Dendritic cell treated with granulocyte-macrophage colony-stimulating factor and Interleukin-4, amounts not matched to agents 40 ng/mL and 50 ng/mL, for 4 days (primary cell): Measurements from ENCODE around the gene GGCX.
A peak's percentile ranks its signal among the peaks of the same experiment; 100 is the strongest.

ENCODE experiments used
- H3K27ac Mint-ChIP-seq: one replicate; pipeline ENCODE4 v1.8.0; 2022; ENCODE audit warnings: mild to moderate bottlenecking, mixed read lengths
- H3K27me3 Mint-ChIP-seq: one replicate; pipeline ENCODE4 v1.8.0; 2022; ENCODE audit warnings: mild to moderate bottlenecking, mixed read lengths
- H3K36me3 Mint-ChIP-seq: one replicate; pipeline ENCODE4 v1.8.0; 2022; ENCODE audit warnings: low read depth, mixed read lengths
- H3K4me1 Mint-ChIP-seq: one replicate; pipeline ENCODE4 v1.8.0; 2022; ENCODE audit warnings: low read depth, mixed read lengths
- H3K4me3 Mint-ChIP-seq: one replicate; pipeline ENCODE4 v1.8.0; 2022; ENCODE audit warnings: mild to moderate bottlenecking, moderate library complexity, mixed read lengths
- H3K9me3 Mint-ChIP-seq: one replicate; pipeline ENCODE4 v1.8.0; 2022; ENCODE audit warnings: mixed read lengths
- intact Hi-C: fragments of 100-400 bp; cut with micrococcal nuclease; formaldehyde crosslinking; loops from one replicate; pipeline ENCODE4 v1.15.0; 2022

Gene GGCX

GRCh38 chr2:85588236-85588635 is 26.9 kb upstream of the GGCX start:
- intact Hi-C loops, result no loop called here
- Mint-ChIP-seq H3K4me1 (peaks cover 93% of the 10 kb centered on the region), H3K36me3 (peaks cover 35% of the 10 kb centered on the region), H3K9me3 (no peaks in the 10 kb centered on the region), H3K27me3 (no peaks in the 10 kb centered on the region), H3K27ac (peak overlapping the region; percentile 96), H3K4me3 (no peak overlapping the region)

DNA sequence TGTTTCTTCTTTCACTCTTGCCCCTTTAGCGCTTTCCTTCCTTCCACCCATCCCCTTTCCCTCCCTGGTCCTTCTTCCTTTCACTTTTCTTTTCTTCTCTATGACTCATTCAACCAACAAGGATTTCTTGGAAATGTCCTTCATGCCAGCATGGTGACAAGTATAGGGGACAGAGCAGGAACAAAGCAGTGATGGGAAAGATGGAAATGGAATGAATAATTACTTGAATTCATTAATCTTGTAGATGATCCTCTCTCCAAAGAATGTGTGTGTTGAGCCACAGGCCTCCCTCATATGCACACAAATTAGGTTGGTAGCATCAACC is 24.4 kb upstream of the GGCX start:
- Mint-ChIP-seq H3K9me3 (no peaks in the 10 kb centered on the region), H3K27me3 (no peaks in the 10 kb centered on the region), H3K27ac (peak overlapping the region; percentile 82), H3K4me3 (no peak overlapping the region), H3K36me3 (peaks cover 43% of the 10 kb centered on the region), H3K4me1 (peaks cover 93% of the 10 kb centered on the region)
- intact Hi-C loops, result no loop called here

- Mint-ChIP-seq H3K27me3 (no peaks in the 10 kb centered on the region), H3K9me3 (no peaks in the 10 kb centered on the region), H3K4me3 (peak overlapping the region; percentile 65), H3K4me1 (peaks cover 93% of the 10 kb centered on the region), H3K27ac (peak overlapping the region; percentile 82), H3K36me3 (peaks cover 50% of the 10 kb centered on the region)
- intact Hi-C loops, result no loop called here
These were observed 23.8 kb upstream of the GGCX start for GRCh38 chr2:85584857-85585780.

DNA sequence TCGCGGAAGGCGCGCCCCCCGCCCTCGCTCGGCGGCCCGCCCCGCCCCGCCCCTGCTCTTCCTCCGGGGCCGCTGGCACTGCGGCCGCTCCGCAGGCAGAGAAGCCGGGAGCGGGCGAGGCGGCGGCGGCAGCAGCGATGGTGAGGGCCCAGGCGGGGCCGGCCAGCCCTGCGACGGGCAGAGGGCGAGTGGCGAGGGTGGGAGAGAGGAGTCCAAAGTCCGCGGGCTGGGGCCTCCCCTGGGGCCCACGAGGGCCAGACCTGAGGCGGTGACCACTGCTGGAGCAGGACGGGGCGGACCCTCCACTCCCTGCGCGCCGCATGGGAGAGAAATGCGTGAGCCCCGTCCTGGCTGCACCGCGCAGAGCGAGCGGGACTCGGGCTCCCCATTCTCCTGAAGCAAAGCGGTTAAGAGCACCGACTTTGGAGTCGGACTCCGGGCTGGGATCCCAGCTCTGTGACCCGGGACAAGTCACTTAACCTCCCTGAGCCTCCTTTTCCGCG is 23.1 kb upstream of the GGCX start, which contains the start of gene VAMP5:
Gene VAMP5, plus strand, starts transcription at position 78 of the 503 bp plus-strand sequence. Its CDS starts 60 bp downstream, at position 138.
- Mint-ChIP-seq H3K9me3 (no peaks in the 10 kb centered on the region), H3K4me1 (peaks cover 93% of the 10 kb centered on the region)
- intact Hi-C loops, result no loop called here

DNA sequence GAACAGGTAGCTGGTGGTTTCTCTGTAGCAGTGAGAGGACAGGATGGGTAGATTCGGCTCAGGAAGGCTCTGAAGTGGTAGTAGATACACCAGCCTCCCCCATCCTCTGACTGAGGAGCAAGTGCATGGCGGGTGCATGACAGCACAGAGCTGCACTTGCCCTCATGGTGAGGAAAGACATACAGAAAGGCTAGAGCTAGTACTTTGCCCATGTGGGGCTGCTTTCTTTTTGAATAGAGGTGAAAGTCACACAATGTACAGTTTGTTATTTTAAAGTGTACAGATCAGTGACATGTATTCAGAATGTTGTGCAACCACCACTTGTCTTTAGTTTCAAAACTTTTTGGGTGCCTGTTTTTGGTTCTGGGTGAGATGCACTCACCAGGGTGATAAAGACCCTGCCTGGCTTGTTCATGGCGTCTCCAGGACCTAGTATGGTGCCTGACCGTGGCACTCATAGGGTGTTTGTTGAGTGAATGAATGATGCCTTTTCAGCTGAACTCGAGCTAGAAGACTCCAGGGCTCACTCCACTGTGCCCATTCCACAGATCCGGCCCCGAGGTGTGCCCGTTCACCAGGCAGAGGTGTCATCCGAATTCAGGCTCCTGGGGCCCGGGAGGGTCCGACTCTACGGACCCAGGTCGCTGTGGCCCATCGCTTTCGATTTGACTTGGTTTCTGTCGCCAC is 22.5 kb upstream of the GGCX start:
- Mint-ChIP-seq H3K4me1 (peaks cover 94% of the 10 kb centered on the region), H3K27me3 (no peaks in the 10 kb centered on the region), H3K4me3 (peak overlapping the region; percentile 40), H3K27ac (peak overlapping the region; percentile 82), H3K9me3 (no peaks in the 10 kb centered on the region), H3K36me3 (peaks cover 63% of the 10 kb centered on the region)
- intact Hi-C loops, result no loop called here

More for the DNA sequence above, 23.1 kb upstream of the GGCX start, which contains the start of gene VAMP5:
- H3K36me3 Mint-ChIP-seq, result peaks cover 57% of the 10 kb centered on the region
- H3K27me3 Mint-ChIP-seq, result no peaks in the 10 kb centered on the region
- H3K4me3 Mint-ChIP-seq, result peak within 1 kb of the TSS; percentile 65
- peak within 1 kb of the TSS; percentile 82 for H3K27ac Mint-ChIP-seq

GRCh38 chr2:85582492-85582891 is 21.2 kb upstream of the GGCX start:
- Mint-ChIP-seq H3K27ac (peak overlapping the region; percentile 82), H3K4me1 (peaks cover 94% of the 10 kb centered on the region), H3K27me3 (no peaks in the 10 kb centered on the region), H3K4me3 (no peak overlapping the region), H3K9me3 (no peaks in the 10 kb centered on the region), H3K36me3 (peaks cover 76% of the 10 kb centered on the region)
- intact Hi-C loops, result no loop called here

DNA sequence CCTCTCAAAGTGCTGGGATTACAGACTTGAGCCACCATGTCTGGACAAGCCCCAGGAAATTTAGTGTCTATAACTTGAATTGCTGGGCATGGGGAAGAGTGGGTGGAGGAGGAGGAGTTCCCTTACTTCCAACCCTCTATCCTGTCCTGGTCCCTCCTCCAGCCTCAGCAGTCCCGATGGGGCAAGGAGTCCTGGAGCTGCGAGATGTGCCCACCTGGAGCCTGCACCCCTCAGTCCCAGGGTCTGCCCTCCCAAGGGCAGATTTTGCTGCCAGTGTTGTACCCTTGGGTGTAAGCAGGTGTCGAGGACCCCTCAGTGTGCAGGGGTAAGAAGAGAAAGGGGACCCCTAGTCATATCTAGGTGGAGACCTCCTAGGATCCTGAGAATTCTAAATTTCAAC is 18.9 kb upstream of the GGCX start:
- no peaks in the 10 kb centered on the region for H3K27me3 Mint-ChIP-seq
- intact Hi-C loops, result no loop called here
- peak overlapping the region; percentile 97 for H3K4me3 Mint-ChIP-seq
- H3K36me3 Mint-ChIP-seq, result peaks cover 78% of the 10 kb centered on the region
- no peaks in the 10 kb centered on the region for H3K9me3 Mint-ChIP-seq
- H3K4me1 Mint-ChIP-seq, result peaks cover 76% of the 10 kb centered on the region
- peak overlapping the region; percentile 99 for H3K27ac Mint-ChIP-seq

DNA sequence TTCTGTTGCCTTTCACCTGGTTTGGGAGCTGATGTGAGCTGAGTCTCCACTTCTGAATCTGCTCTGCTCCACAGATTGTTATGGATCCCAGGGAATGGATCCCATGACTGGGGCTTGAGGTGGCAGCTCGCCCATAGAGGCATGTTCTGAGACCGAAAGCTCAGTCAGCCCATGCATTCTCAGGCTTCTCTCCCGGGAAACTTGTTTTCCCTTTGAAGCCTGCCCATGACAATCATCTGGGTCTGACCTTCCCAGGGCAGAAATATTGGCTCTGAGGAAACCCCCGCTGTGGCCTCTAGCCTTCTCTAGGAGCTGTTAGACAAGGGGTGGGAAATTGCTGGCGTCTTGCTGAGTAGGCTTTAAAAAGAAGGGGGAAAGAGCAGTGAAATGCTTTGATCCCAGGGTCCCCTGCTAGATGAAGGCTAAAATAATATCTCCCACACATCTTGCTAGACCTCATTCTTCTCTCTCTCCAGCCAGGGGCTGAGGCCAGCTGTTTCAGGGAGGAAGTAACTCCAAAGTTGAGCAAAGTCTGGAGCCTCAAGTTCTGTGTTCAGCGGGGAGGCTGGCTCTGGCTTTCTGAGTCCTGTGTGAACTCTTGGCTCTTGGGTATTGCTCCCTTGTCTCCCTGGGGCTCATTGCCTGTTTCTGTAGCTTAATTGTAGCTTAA is 18.1 kb upstream of the GGCX start:
- intact Hi-C loops, result loop anchor here (2.0 kb wide), 2 partner anchors 15 to 19 kb away; partner anchors contain the start of genes GGCX and RNF181
- Mint-ChIP-seq H3K4me1 (peaks cover 68% of the 10 kb centered on the region), H3K4me3 (peak overlapping the region; percentile 97)

DNA sequence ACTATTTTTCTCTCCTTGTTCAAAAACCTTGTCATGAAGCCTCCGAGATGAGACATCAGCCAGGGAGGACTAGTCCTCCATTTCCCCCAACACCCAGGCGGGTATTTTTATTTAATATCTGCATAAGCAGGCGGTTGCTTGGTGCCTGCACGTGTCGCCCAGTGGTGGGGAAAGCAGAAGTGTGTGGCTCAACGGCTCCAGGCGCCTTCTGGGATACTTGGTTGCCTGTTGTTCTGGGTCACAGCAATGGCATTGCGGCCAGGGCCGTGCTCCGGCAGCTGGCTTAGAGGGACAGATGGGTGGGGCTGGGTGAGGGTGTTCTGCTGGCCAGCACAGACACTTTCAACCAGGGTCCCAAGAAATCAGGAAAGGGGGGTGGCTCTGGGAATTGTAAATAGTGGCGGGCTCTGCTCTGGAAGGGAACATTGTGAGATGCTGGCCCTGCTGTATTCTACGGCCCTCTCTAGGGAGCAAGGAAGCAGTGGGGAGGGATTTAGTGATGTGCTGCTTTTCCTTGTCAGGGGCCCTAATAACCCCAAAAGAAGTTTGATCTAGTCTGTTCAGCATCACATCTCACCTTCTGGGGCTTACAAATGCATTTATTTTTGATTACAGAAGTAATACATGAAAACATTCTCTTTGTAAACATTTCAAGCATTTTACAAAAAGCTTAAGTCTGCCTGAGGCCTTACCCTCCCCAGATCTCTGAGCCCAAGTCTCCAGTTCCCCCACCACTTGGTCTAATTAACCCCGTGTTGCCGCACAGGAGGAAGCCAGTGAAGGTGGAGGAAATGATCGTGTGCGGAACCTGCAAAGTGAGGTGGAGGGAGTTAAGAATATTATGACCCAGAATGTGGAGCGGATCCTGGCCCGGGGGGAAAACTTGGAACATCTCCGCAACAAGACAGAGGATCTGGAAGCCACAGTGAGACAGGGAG is 17.2 kb upstream of the GGCX start:
- Mint-ChIP-seq H3K36me3 (peaks cover 64% of the 10 kb centered on the region), H3K27me3 (no peaks in the 10 kb centered on the region), H3K4me1 (peaks cover 61% of the 10 kb centered on the region), H3K4me3 (peak overlapping the region; percentile 97), H3K27ac (peak overlapping the region; percentile 99), H3K9me3 (no peaks in the 10 kb centered on the region)
- intact Hi-C loops, result loop anchor here (2.0 kb wide), 2 partner anchors 16 to 18 kb away; partner anchors contain the start of genes GGCX and RNF181

More for the DNA sequence above, 18.1 kb upstream of the GGCX start:
- peak overlapping the region; percentile 99 for H3K27ac Mint-ChIP-seq
- no peaks in the 10 kb centered on the region for H3K27me3 Mint-ChIP-seq
- peaks cover 71% of the 10 kb centered on the region for H3K36me3 Mint-ChIP-seq
- no peaks in the 10 kb centered on the region for H3K9me3 Mint-ChIP-seq

DNA sequence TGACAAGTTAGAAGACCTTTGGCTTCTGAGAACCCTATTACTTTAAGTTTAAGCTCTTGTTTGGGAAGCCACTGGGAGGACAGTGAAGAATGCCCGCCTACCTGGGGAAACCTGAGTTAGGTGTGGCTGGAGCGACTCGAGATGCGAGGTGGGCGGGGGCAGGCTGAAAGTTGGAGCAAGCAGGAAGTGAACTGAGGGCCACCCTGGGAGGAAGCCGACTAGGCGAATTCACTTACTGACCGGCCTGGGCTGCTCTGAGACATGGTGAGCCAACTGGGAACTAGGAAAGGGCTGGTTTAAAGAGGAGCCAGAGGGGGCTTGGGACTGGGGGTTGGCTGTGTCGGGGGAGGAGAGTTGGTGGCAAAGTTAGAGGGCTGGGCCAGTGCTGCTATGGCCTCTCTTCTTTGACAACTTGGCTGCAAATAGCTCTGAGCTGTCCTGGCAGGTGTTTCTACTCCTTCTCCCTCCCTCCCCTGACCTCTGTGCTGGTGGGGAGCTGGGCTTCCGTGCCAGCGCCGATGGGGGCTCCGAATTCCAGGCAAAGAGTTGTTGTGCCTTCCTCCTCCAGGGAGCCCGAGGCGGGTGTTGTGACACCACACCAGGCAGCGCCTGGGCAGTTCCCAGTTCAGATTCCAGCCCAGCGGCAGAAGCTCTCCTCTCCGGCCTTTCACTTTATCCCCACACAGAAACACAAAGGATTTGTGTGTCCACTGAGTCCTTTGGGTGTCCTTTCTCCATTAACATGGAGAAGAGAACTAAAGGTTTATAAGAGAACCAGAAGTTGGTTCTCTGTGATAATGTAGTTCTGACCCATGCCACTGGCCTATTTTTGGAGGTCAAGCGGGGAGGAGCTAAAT is 16.3 kb upstream of the GGCX start, which contains the start of gene VAMP8:
Gene VAMP8, plus strand, starts transcription at position 201 of the 857 bp plus-strand sequence. Its CDS starts 61 bp downstream, at position 262.
- intact Hi-C loops, result loop anchor here (2.0 kb wide), 2 partner anchors 17 kb away; partner anchors contain the start of genes GGCX and RNF181
- Mint-ChIP-seq H3K9me3 (no peaks in the 10 kb centered on the region), H3K4me1 (peaks cover 52% of the 10 kb centered on the region), H3K27me3 (no peaks in the 10 kb centered on the region), H3K36me3 (peaks cover 55% of the 10 kb centered on the region), H3K4me3 (peak within 1 kb of the TSS; percentile 97), H3K27ac (peak within 1 kb of the TSS; percentile 99)

- intact Hi-C loops, result no loop called here
- Mint-ChIP-seq H3K4me3 (peak overlapping the region; percentile 97), H3K36me3 (peaks cover 49% of the 10 kb centered on the region), H3K27me3 (no peaks in the 10 kb centered on the region), H3K27ac (peak overlapping the region; percentile 99), H3K4me1 (peaks cover 46% of the 10 kb centered on the region), H3K9me3 (no peaks in the 10 kb centered on the region)
These were observed 15.7 kb upstream of the GGCX start for GRCh38 chr2:85577063-85577385.

DNA sequence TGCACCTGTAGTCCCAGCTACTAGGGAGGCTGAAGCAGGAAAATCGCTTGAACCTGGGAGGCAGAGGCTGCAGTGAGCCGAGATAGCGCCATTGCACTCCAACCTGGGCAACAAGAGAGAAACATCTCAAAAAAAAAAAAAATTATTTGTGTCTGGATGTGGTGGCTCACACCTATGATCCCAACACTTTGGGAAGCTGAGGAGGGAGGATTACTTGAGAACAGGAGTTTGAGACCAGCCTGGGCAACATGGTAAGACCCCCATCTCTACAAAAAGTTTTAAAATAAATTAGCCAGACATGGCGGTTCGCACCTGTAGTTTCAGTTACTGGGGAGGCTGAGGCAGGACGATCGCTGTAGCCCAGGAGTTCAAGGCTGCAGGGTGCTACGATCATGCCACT is 14.4 kb upstream of the GGCX start:
- intact Hi-C loops, result no loop called here
- H3K36me3 Mint-ChIP-seq, result peaks cover 36% of the 10 kb centered on the region
- no peak overlapping the region for H3K27ac Mint-ChIP-seq
- no peaks in the 10 kb centered on the region for H3K9me3 Mint-ChIP-seq
- peaks cover 35% of the 10 kb centered on the region for H3K4me1 Mint-ChIP-seq
- peaks cover 1% of the 10 kb centered on the region for H3K27me3 Mint-ChIP-seq
- H3K4me3 Mint-ChIP-seq, result no peak overlapping the region
